ENCODE results near the gene RHBDL1.
A peak's percentile ranks its signal among the peaks of the same experiment; 100 is the strongest.

Gene RHBDL1

DNA sequence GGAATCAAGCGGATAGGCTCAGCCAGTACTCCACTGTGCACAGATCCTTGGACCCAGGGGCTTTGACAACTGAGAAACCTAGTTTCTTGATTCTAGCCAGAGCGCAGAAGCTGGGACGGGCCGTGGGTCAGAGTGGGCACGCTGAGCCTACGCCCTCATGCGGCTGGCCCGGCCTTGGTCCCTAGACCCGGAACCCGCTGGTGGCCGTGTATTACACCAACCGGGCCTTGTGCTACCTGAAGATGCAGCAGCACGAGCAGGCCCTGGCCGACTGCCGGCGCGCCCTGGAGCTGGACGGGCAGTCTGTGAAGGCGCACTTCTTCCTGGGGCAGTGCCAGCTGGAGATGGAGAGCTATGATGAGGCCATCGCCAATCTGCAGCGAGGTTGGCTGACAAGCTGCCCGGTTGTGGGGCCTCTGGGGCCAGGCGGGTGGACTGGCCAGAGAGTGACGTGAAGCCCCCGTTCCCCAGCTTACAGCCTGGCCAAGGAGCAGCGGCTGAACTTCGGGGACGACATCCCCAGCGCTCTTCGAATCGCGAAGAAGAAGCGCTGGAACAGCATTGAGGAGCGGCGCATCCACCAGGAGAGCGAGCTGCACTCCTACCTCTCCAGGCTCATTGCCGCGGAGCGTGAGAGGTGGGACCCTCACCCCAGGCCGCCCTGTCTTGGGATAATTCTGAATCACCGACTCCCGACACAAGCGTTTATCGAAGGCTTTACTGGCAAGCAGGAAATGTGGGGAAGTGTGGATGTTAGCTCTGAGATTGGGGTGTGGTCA lies 5.7 kb downstream of the RHBDL1 start:
- TF ChIP-seq, protein P1, sequence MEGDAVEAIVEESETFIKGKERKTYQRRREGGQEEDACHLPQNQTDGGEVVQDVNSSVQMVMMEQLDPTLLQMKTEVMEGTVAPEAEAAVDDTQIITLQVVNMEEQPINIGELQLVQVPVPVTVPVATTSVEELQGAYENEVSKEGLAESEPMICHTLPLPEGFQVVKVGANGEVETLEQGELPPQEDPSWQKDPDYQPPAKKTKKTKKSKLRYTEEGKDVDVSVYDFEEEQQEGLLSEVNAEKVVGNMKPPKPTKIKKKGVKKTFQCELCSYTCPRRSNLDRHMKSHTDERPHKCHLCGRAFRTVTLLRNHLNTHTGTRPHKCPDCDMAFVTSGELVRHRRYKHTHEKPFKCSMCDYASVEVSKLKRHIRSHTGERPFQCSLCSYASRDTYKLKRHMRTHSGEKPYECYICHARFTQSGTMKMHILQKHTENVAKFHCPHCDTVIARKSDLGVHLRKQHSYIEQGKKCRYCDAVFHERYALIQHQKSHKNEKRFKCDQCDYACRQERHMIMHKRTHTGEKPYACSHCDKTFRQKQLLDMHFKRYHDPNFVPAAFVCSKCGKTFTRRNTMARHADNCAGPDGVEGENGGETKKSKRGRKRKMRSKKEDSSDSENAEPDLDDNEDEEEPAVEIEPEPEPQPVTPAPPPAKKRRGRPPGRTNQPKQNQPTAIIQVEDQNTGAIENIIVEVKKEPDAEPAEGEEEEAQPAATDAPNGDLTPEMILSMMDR (IDR thresholded peaks at IDR 0.05; ENCODE audit: borderline replicate concordance, insufficient read depth, low read depth, low read length): no peak
- peak overlapping the region; percentile 86 for H3K4me3 ChIP-seq (ENCODE audit: low read depth, low read length)

DNA sequence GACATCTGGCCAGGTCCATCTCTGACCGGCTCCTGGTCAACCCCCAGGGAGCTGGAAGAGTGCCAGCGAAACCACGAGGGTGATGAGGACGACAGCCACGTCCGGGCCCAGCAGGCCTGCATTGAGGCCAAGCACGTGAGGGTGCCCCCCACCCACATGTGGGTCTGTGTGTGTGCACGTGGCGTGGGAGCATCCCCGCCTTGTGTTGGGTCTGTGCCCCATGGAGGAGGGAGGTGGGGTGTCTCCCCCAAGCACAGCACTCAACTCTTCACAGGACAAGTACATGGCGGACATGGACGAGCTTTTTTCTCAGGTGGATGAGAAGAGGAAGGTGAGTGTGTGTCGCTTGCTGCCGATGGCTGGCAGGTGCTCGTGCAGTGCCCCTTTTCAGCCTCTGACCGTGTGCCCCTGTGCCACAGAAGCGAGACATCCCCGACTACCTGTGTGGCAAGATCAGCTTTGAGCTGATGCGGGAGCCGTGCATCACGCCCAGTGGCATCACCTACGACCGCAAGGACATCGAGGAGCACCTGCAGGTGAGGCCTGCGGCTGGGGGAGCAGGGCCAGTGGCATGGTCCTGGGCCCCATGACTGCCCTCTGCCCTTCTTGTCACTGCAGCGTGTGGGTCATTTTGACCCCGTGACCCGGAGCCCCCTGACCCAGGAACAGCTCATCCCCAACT lies 6.4 kb downstream of the RHBDL1 start:
- H3K4me3 ChIP-seq (ENCODE audit: low read depth, low read length): peak overlapping the region; percentile 86
- TF ChIP-seq, protein P1 (IDR thresholded peaks at IDR 0.05; ENCODE audit: borderline replicate concordance, insufficient read depth, low read depth, low read length): no peak

DNA sequence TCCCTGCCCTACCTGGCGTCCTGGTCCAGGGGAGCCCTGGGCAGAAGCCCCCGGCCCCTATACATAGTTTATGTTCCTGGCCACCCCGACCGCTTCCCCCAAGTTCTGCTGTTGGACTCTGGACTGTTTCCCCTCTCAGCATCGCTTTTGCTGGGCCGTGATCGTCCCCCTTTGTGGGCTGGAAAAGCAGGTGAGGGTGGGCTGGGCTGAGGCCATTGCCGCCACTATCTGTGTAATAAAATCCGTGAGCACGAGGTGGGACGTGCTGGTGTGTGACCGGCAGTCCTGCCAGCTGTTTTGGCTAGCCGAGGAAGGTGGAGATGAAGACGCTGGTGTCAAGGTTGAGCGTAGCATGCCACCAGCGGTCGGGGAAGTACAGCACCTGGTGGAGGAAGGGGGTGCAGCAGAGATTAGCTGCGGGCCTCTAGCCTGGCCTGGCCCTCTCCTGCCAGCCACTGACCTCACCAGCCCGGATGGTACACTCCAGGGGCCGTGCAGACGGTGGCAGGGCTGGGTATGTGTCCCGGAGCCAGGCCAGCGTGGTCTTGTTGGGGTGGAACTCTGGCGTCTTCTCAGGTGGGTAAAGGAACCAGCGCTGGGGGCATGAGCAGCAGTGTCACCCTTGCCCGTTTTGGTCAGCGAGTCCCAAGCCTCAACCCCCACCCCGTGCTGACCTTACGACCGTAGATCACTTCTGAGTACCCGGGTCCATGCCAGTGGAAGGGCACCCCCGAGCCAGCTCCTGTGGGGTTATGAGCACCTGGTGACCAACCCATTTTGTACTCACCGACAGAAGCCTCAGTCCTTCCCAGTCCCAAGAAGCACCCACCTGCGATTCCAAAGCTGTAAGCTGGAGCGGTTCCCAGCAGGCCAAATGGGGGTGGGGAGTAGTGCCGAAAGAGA lies 7.3 kb downstream of the RHBDL1 start:
- H3K4me3 ChIP-seq (ENCODE audit: low read depth, low read length): peak overlapping the region; percentile 86
- TF ChIP-seq, protein P1 (IDR thresholded peaks at IDR 0.05; ENCODE audit: borderline replicate concordance, insufficient read depth, low read depth, low read length): no peak

DNA sequence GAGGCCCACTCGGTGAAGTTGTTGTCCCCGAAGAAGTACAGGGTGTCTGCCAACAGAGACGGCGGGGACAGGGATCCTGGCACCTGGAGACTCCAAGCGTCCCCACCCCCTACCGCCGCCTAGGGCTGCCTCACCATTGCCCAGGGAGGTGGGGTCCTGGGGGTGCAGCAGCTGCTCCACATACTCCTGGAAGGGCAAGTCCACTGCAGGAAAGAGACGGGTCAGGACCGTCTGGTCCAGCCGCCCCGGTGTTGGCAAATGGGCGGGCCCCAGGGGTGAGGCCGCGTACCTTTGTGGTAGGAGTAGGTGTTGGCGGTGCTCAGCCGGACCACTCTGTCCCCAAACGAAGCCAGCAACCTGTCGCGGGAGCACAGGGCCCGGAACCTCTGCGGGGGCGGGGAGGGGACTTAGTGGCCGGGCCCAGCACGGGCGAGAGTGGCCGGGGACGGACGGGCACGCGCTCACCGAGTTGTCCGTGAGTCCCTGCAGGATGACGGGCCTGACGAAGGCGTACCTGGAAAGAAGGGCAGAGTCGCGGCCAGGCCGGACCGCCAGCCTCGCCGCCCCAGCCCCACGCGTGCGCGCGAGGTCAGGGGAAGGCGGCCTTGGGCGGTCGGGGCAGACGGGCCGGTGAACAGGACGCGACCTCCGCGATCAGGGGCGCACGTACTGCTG lies 8.1 kb downstream of the RHBDL1 start:
- H3K4me3 ChIP-seq (ENCODE audit: low read depth, low read length): peak overlapping the region; percentile 86
- TF ChIP-seq, protein P1 (IDR thresholded peaks at IDR 0.05; ENCODE audit: borderline replicate concordance, insufficient read depth, low read depth, low read length): no peak

DNA sequence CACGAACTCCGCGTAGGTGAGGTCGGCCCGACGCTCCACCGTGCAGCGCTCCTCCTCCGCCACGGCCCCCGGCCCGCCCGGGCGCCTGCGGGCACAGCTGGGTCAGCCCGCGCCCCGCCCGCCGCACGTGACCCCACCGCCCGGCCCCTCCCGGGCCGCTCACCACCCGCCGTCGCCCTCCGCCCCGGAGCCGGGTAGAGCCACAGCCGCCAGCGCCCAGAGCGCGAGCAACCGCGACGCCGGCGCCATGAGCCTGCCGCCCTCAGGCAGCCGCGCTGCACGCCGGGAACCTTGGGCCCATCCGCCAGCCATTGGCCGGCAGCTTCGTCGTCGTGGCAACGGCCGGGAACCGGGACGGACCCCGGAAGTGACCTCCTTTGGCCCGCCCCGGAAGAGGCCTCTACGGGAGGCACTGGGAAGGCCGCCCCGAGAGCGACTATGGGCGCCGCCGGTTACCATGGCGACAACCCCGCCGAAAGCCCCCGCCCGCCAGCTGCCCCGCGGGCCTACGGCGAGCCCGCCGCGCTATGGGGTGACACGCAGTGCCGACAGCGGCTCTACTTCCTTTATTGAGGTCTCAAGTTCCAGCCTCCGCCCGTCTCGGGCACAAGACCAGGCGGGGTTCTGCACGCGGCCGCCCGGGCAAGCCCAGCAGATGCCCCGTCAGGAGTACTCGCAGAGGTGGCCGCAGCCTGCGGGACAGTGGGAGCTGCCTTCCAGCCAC lies 8.8 kb downstream of the RHBDL1 start, which contains the start of gene JMJD8:
JMJD8 (minus strand) TSS at position 264 of the 724 bp plus-strand sequence; CDS start at position 249, 15 bp downstream.
- peak within 1 kb of the TSS; percentile 86 for H3K4me3 ChIP-seq (ENCODE audit: low read depth, low read length)
- TF ChIP-seq, protein P1 (IDR thresholded peaks at IDR 0.05; ENCODE audit: borderline replicate concordance, insufficient read depth, low read depth, low read length): no peak
